ENCODE measurements around the gene NUBP1. TPM values are rescaled to one million over a fixed set of nuclear protein-coding genes. Genes with fewer than 3 reads are reported as not detected.
"Not testable (repeated sequence)": the region's sequence is repeated elsewhere in the genome, so short reads cannot be mapped to it uniquely, and the experiment has no call there.

Gene NUBP1
- total and polyA plus RNA-seq, 9 of the 15 experiments (the other 6 are each of a cell fraction or from before 2014, with no cell fraction given), result 17.2 to 55.1 (median 35.6) TPM

- CTCF ChIA-PET (ENCODE audit: low intra/inter-chr PET ratio); H3K9me3 ChIP-seq (replicated peaks; ENCODE audit: control insufficient read depth, insufficient read depth, low read depth, low read length); DNase-seq (ENCODE audit: extremely low read depth in 1 of 4, low spot score in 3 of 4); intact Hi-C loops (cut with micrococcal nuclease); BruUV-seq (replicated peaks); H3K9ac ChIP-seq (ENCODE audit: insufficient read depth in 1 of 2, low read depth in 2 of 2, low read length in 2 of 2); H4K20me1 ChIP-seq (replicated peaks; ENCODE audit: control insufficient read depth, insufficient read depth, low read length); H2AFZ ChIP-seq (ENCODE audit: low read depth, low read length); H3K4me2 ChIP-seq (ENCODE audit: insufficient read depth, low read length); H3K4me3 ChIP-seq; H3K27me3 ChIP-seq (ENCODE audit: control insufficient read depth in 2 of 2, insufficient read depth in 2 of 2, low read length in 2 of 2); H3K79me2 ChIP-seq (ENCODE audit: control insufficient read depth, insufficient read depth, low read length); ATAC-seq; FAIRE-seq; H3K27ac ChIP-seq (ENCODE audit: extremely low read depth, low read depth, low read length); H3K9me1 ChIP-seq (ENCODE audit: control insufficient read depth, insufficient read depth, low read length): not testable (repeated sequence)
- 85% methylated on average over 10 of the region's 10 CpGs for WGBS (ENCODE audit: insufficient coverage, low coverage, missing lambda C conversion rate)
- peaks cover 32 to 42% of the 10 kb centered on the region in 2 experiments for H3K4me1 ChIP-seq (replicated peaks in 1 of 2; ENCODE audit: control insufficient read depth in 2 of 2, insufficient read depth in 2 of 2, low read length in 2 of 2)
- POLR2A ChIA-PET, result interaction anchor here (0.7 kb wide), 1 partner anchor 1562 kb away, joined by 3 read pairs; no protein-coding TSS in a partner anchor
- in situ Hi-C loops (cut with MboI), result loop anchor here (5.0 kb wide), 1 partner anchor 489 kb away; no protein-coding TSS in a partner anchor
- H3K36me3 ChIP-seq (ENCODE audit: control insufficient read depth, insufficient read depth, low read length), result peaks cover 10% of the 10 kb centered on the region; the same call in 2 of the 3 replicates
- TF ChIP-seq, protein P1, sequence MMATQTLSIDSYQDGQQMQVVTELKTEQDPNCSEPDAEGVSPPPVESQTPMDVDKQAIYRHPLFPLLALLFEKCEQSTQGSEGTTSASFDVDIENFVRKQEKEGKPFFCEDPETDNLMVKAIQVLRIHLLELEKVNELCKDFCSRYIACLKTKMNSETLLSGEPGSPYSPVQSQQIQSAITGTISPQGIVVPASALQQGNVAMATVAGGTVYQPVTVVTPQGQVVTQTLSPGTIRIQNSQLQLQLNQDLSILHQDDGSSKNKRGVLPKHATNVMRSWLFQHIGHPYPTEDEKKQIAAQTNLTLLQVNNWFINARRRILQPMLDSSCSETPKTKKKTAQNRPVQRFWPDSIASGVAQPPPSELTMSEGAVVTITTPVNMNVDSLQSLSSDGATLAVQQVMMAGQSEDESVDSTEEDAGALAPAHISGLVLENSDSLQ (IDR thresholded peaks at IDR 0.05), result peak; percentile 34; the same call in 1 of the 2 replicates
- peak; percentile 37; the same call in 1 of the 2 replicates for TF ChIP-seq SPI1 (IDR thresholded peaks at IDR 0.05; ENCODE audit: borderline replicate concordance, low read depth, low read length)
- peak; percentile 52; the same call in 1 of the 2 replicates for TF ChIP-seq ZNF263 (CRISPR knock-in tag; IDR thresholded peaks at IDR 0.05; ENCODE audit: borderline replicate concordance)
Measured at GRCh38 chr16:10741249-10741648, 2.4 kb upstream of the NUBP1 start.

DNA sequence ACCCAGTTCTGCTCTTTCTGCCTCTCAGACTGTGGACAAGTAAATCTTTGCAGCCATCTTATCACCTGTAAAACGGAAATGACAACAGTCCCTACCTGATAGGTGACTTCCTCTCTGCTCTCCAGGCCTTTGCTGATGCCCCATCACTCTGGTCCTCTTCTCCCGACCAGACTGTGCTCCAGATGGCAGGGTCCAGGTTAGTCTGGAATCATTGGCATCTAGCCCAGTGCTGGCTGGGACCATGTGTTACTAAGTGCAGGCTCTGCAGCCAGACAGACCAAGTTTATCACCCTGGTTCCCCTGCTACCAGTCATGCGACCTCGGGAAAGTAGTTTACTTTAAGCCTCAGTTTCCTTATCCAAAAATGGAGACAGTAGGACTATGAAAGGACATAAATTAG, 1.8 kb upstream of the NUBP1 start:
- H3K9me1 ChIP-seq (ENCODE audit: control insufficient read depth, insufficient read depth, low read length), result no peaks in the 10 kb centered on the region
- BruUV-seq (replicated peaks), result no TSS peak
- no peak for FAIRE-seq
- peaks cover 9% of the 10 kb centered on the region; the same call in 2 of the 3 replicates for H3K79me2 ChIP-seq (ENCODE audit: control insufficient read depth, insufficient read depth, low read length)
- ChIA-PET CTCF (ENCODE audit: low intra/inter-chr PET ratio) (no interaction called here), POLR2A (interaction anchor here (0.6 to 0.8 kb wide), 3 partner anchors 13 to 108 kb away, joined by 3 to 4 read pairs (median 3); no protein-coding TSS in a partner anchor)
- H3K4me2 ChIP-seq (ENCODE audit: insufficient read depth, low read length), result peak overlapping the region; percentile 73
- intact Hi-C loops (cut with micrococcal nuclease), result no loop called here
- in situ Hi-C loops (cut with MboI), result loop anchor here (5.0 kb wide), 1 partner anchor 490 kb away; no protein-coding TSS in a partner anchor
- peak overlapping the region; percentile 75 for H2AFZ ChIP-seq (ENCODE audit: low read depth, low read length)
- DNase-seq (ENCODE audit: extremely low read depth in 1 of 4, low spot score in 3 of 4), result peak in 1 of 4 experiments; percentile 27
- 30% methylated on average over 4 of the region's 4 CpGs for whole genome bisulfite sequencing (ENCODE audit: insufficient coverage, low coverage, missing lambda C conversion rate)
- no peaks in the 10 kb centered on the region for H4K20me1 ChIP-seq (replicated peaks; ENCODE audit: control insufficient read depth, insufficient read depth, low read length)
- no peak for ATAC-seq
- no peaks in the 10 kb centered on the region for H3K9me3 ChIP-seq (replicated peaks; ENCODE audit: control insufficient read depth, insufficient read depth, low read depth, low read length)
- H3K9ac ChIP-seq (ENCODE audit: insufficient read depth in 1 of 2, low read depth in 2 of 2, low read length in 2 of 2), result peak overlapping the region; percentile 33 to 84; a peak in 3 of 4 replicates
- H3K4me3 ChIP-seq, result no peak overlapping the region
- H3K4me1 ChIP-seq (replicated peaks in 1 of 2; ENCODE audit: control insufficient read depth in 2 of 2, insufficient read depth in 2 of 2, low read length in 2 of 2), result peaks cover 32 to 42% of the 10 kb centered on the region in 2 experiments
- no peaks in the 10 kb centered on the region for H3K27me3 ChIP-seq (ENCODE audit: control insufficient read depth in 2 of 2, insufficient read depth in 2 of 2, low read length in 2 of 2)
- peaks cover 15% of the 10 kb centered on the region; the same call in 2 of the 3 replicates for H3K36me3 ChIP-seq (ENCODE audit: control insufficient read depth, insufficient read depth, low read length)
- peak overlapping the region; percentile 62 for H3K27ac ChIP-seq (ENCODE audit: extremely low read depth, low read depth, low read length)
- TF ChIP-seq PRMT5 (CRISPR knock-in tag; IDR thresholded peaks at IDR 0.05) (no peak), RB1 (IDR thresholded peaks at IDR 0.05; ENCODE audit: low read depth) (no peak), CAMTA2 (CRISPR knock-in tag; conservative IDR thresholded peaks at IDR 0.05) (no peak), ZNF134 (CRISPR knock-in tag; conservative IDR thresholded peaks at IDR 0.05) (no peak), GATAD2A (IDR thresholded peaks at IDR 0.05) (no peak), ETV5 (CRISPR knock-in tag; IDR thresholded peaks at IDR 0.05; ENCODE audit: low read depth) (0 out of 2 replicates have a peak, but pooled peaks have one; percentile 30), ZNF165 (CRISPR knock-in tag; IDR thresholded peaks at IDR 0.05; ENCODE audit: borderline replicate concordance) (no peak), SPI1 (IDR thresholded peaks at IDR 0.05; ENCODE audit: borderline replicate concordance, low read depth, low read length) (peak; percentile 54; the same call in 1 of the 2 replicates), U2AF2 (optimal IDR thresholded peaks at IDR 0.05; ENCODE audit: low read depth, low read length) (no peak), TARDBP (IDR thresholded peaks at IDR 0.05) (no peak)

Data from K562 (cell line).